HepG2 (cell line): ENCODE data around the gene SHANK2. TPM values are rescaled to one million over a fixed set of nuclear protein-coding genes. Genes with fewer than 3 reads are reported as not detected.

ENCODE experiments used
- ATAC-seq: fragments of 200-7000 bp; cut with Tn5 transposase; 3 replicates; pipeline ENCODE4 v1.9.1; 2020; ENCODE audit warnings: mild to moderate bottlenecking, moderate library complexity
- BruUV-seq: library from RNA; stranded (reverse); fragments of 400-500 nt; replicated peaks from 2 replicates; lab custom pipeline; 2021; lab: Mats Ljungman, UMichigan
- CTCF ChIA-PET: fragments of 300-600 bp; formaldehyde crosslinking; extraction: SDS; loops from one replicate; lab custom pipeline; 2021; ENCODE audit warnings: low total read pairs, inconsistent platforms, low intra/inter-chr PET ratio; lab: Yijun Ruan, JAX
- POLR2A ChIA-PET: fragments of 350-600 bp; sonication (Branson Sonifier 250); formaldehyde crosslinking; loops from one replicate; lab custom pipeline; 2020; ENCODE audit warnings: antibody characterized with exemption, inconsistent platforms; lab: Yijun Ruan, JAX
- DNase-seq: peaks from one replicate; pipeline ENCODE4 v3.0.0-alpha.2; 2015; ENCODE audit warnings: low spot score
- FAIRE-seq: peaks from 3 replicates; lab custom pipeline; 2011; peaks lifted over from hg19 to GRCh38; lab: Jason Lieb, UNC
- H2AFZ ChIP-seq: one replicate; pipeline ENCODE4 v1.6.1; 2011; ENCODE audit warnings: low read length, inconsistent platforms
- H3K27ac ChIP-seq: fragments of 300-600 bp; 3 replicates; pipeline ENCODE4 v1.8.0; 2011; ENCODE audit warnings: mixed run types, mild to moderate bottlenecking, mixed read lengths, low read length, inconsistent platforms; ENCODE audit not compliant: insufficient read depth; ENCODE audit errors: extremely low read length
- H3K27me3 ChIP-seq, 2 experiments: fragments of 200-600 bp in 1 of 2; 2 replicates in 1 of 2; 3 replicates in 1 of 2; pipeline versions ENCODE4 v1.6.0 to v1.8.0; 2011; ENCODE audit warnings: low read length in 2 of 2, mild to moderate bottlenecking in 2 of 2, moderate library complexity in 2 of 2, inconsistent platforms in 1 of 2; ENCODE audit not compliant: insufficient read depth in 2 of 2, control insufficient read depth in 1 of 2
- H3K36me3 ChIP-seq, 2 experiments: fragments of 200-600 bp in 1 of 2; replicated peaks in 1 of 2; 2 replicates in 1 of 2; 3 replicates in 1 of 2; pipeline versions ENCODE4 v1.5.1 to v1.8.0; 2011; ENCODE audit warnings: low read length in 2 of 2, inconsistent platforms in 1 of 2; ENCODE audit not compliant: insufficient read depth in 2 of 2, control insufficient read depth in 1 of 2
- H3K4me1 ChIP-seq: 2 replicates; pipeline ENCODE4 v1.5.1; 2012; ENCODE audit warnings: low read length, inconsistent platforms; ENCODE audit not compliant: insufficient read depth
- H3K4me2 ChIP-seq: 2 replicates; pipeline ENCODE4 v1.6.0; 2011; ENCODE audit warnings: low read depth, low read length, inconsistent platforms
- H3K4me3 ChIP-seq, 3 experiments: fragments of 200-600 bp in 1 of 3; sonication (generic), shearing (Covaris generic) in 1 of 3; replicated peaks in 1 of 3; 2 replicates each; pipeline ENCODE4 v1.5.1; 2011 to 2016; ENCODE audit warnings: low read length in 3 of 3, inconsistent platforms in 2 of 3, low read depth in 2 of 3, mild to moderate bottlenecking in 2 of 3, control low read depth in 1 of 3, mixed read lengths in 1 of 3; ENCODE audit not compliant: insufficient read depth in 1 of 3
- H3K79me2 ChIP-seq: one replicate; pipeline ENCODE4 v1.6.1; 2011; ENCODE audit warnings: low read length, inconsistent platforms; ENCODE audit not compliant: insufficient read depth
- H3K9ac ChIP-seq: 2 replicates; pipeline ENCODE4 v1.6.0; 2011; ENCODE audit warnings: mild to moderate bottlenecking, low read depth, low read length, inconsistent platforms; ENCODE audit not compliant: insufficient read depth
- H3K9me3 ChIP-seq: 2 replicates; pipeline ENCODE4 v1.5.1; 2012; ENCODE audit warnings: mild to moderate bottlenecking, low read length
- H4K20me1 ChIP-seq: 2 replicates; pipeline ENCODE4 v1.6.0; 2011; ENCODE audit warnings: inconsistent platforms, mild to moderate bottlenecking, low read length, moderate library complexity; ENCODE audit not compliant: insufficient read depth
- ADNP ChIP-seq: sonication (generic); formaldehyde crosslinking; IDR thresholded peaks from 2 replicates; pipeline ENCODE4 v1.4.0; 2020; ENCODE audit warnings: missing genetic modification reagents
- BCL6 ChIP-seq: IDR thresholded peaks from 2 replicates; pipeline ENCODE4 v1.6.1; 2016; ENCODE audit warnings: missing genetic modification reagents, missing compliant biosample characterization
- GATAD2A ChIP-seq: IDR thresholded peaks from 2 replicates; pipeline ENCODE4 v1.6.1; 2016
- HNF4A ChIP-seq: sonication (generic); formaldehyde crosslinking; IDR thresholded peaks from 2 replicates; pipeline ENCODE4 v1.4.0; 2020; ENCODE audit warnings: missing genetic modification reagents
- MED1 ChIP-seq: sonication (generic); formaldehyde crosslinking; IDR thresholded peaks from 2 replicates; pipeline ENCODE4 v1.4.0; 2020; ENCODE audit warnings: missing genetic modification reagents
- PRPF4 ChIP-seq: fragments of 200-400 bp; formaldehyde crosslinking; IDR thresholded peaks from 2 replicates; pipeline ENCODE4 v1.6.1; 2016; ENCODE audit warnings: low read length, low read depth; ENCODE audit not compliant: poor library complexity, severe bottlenecking
- RNF2 ChIP-seq: fragments of 450-650 bp; conservative IDR thresholded peaks from 2 replicates; pipeline ENCODE4 v1.6.1; 2016; ENCODE audit warnings: low read depth
- RXRB ChIP-seq: IDR thresholded peaks from 2 replicates; pipeline ENCODE4 v1.6.1; 2016; ENCODE audit warnings: borderline replicate concordance, missing genetic modification reagents, missing compliant biosample characterization
- SALL1 ChIP-seq: sonication (generic); formaldehyde crosslinking; IDR thresholded peaks from 2 replicates; pipeline ENCODE4 v1.8.0; 2022; ENCODE audit warnings: mild to moderate bottlenecking, missing genetic modification reagents
- SIX4 ChIP-seq: sonication (generic); formaldehyde crosslinking; IDR thresholded peaks from 2 replicates; pipeline ENCODE4 v1.4.0; 2020; ENCODE audit warnings: missing genetic modification reagents
- SOX13 ChIP-seq, 3 experiments: fragments of 450-650 bp in 1 of 3; sonication (generic) in 1 of 3; formaldehyde crosslinking in 1 of 3; IDR thresholded peaks in 2 of 3; conservative IDR thresholded peaks in 1 of 3; 2 replicates each; pipeline versions ENCODE4 v1.5.0 to v1.6.1; 2016 to 2020; ENCODE audit warnings: antibody characterized with exemption in 1 of 3, mild to moderate bottlenecking in 1 of 3, missing compliant biosample characterization in 1 of 3, missing genetic modification reagents in 1 of 3, moderate library complexity in 1 of 3
- SOX5 ChIP-seq: IDR thresholded peaks from 2 replicates; pipeline ENCODE4 v1.6.1; 2016; ENCODE audit warnings: borderline replicate concordance
- SOX6 ChIP-seq, 2 experiments: fragments of 450-650 bp in 1 of 2; sonication (generic) in 1 of 2; formaldehyde crosslinking in 1 of 2; IDR thresholded peaks; 2 replicates each; pipeline versions ENCODE4 v1.4.0 to v1.6.1; 2017 to 2020; ENCODE audit warnings: antibody characterized with exemption in 1 of 2, mild to moderate bottlenecking in 1 of 2, missing genetic modification reagents in 1 of 2
- ZNF160 ChIP-seq: sonication (generic); formaldehyde crosslinking; IDR thresholded peaks from 2 replicates; pipeline ENCODE4 v1.8.0; 2022; ENCODE audit warnings: mild to moderate bottlenecking, inconsistent platforms, missing genetic modification reagents
- ZNF264 ChIP-seq: sonication (generic); formaldehyde crosslinking; IDR thresholded peaks from 2 replicates; pipeline ENCODE4 v1.4.0; 2020; ENCODE audit warnings: missing genetic modification reagents
- WGBS: methylation state at CpG from one replicate; pipeline ENCODE4 v1.1.6; 2017; ENCODE audit warnings: low lambda C conversion rate; 5-methylcytosine and 5-hydroxymethylcytosine counted together
- in situ Hi-C: cut with HindIII; loops from 2 replicates; pipeline ENCODE4 v1.10.0; 2017; ENCODE audit warnings: low pct_unique_long_range_greater_than_20kb; ENCODE audit not compliant: extremely low pct_ligation_motif_present
- intact Hi-C: fragments of 100-400 bp; cut with micrococcal nuclease; formaldehyde crosslinking; loops from one replicate; pipeline ENCODE4 v1.10.0; 2022; ENCODE audit not compliant: unreplicated experiment
- polyA plus RNA-seq, 8 experiments: library from polyadenylated mRNA; depleted of rRNA in 3 of 8; stranded (reverse) in 7 of 8; unstranded in 1 of 8; fragments of >200 nt; fragmentation: Illumina TruSeq in 4 of 8; extraction: Trizol in 4 of 8; gene quantifications; 2 replicates each; pipeline versions ENCODE4 v1.2.1 to v1.2.3, GENCODE V29; 2011 to 2016; ENCODE audit warnings: low read depth in 4 of 8, missing spikeins in 1 of 8, mixed read lengths in 1 of 8; ENCODE audit not compliant: insufficient read depth in 1 of 8
- total RNA-seq, 5 experiments: library from RNA; depleted of rRNA; stranded (reverse); fragments of >200 nt; fragmentation: Illumina TruSeq; extraction: Trizol; gene quantifications; 2 replicates each; pipeline ENCODE4 v1.2.3, GENCODE V29; 2016; ENCODE audit warnings: low read depth in 1 of 5
- TF ChIP-seq, protein P1 (sequence below): IDR thresholded peaks from 2 replicates; pipeline ENCODE4 v1.6.1; 2012; ENCODE audit warnings: inconsistent platforms
- TF ChIP-seq, protein P2 (sequence below): sonication (generic); formaldehyde crosslinking; IDR thresholded peaks from 2 replicates; pipeline ENCODE4 v1.5.1; 2020; ENCODE audit warnings: mild to moderate bottlenecking, missing genetic modification reagents, moderate library complexity
- TF ChIP-seq, protein P3 (sequence below): sonication (generic); formaldehyde crosslinking; IDR thresholded peaks from 2 replicates; pipeline ENCODE4 v1.5.1; 2020; ENCODE audit warnings: missing genetic modification reagents, mild to moderate bottlenecking, borderline replicate concordance

Gene SHANK2
- total and polyA plus RNA-seq, 2 of the 13 experiments (the other 11 are each of a cell fraction or from before 2014, with no cell fraction given), result 10.2 to 13.0 TPM

DNA sequence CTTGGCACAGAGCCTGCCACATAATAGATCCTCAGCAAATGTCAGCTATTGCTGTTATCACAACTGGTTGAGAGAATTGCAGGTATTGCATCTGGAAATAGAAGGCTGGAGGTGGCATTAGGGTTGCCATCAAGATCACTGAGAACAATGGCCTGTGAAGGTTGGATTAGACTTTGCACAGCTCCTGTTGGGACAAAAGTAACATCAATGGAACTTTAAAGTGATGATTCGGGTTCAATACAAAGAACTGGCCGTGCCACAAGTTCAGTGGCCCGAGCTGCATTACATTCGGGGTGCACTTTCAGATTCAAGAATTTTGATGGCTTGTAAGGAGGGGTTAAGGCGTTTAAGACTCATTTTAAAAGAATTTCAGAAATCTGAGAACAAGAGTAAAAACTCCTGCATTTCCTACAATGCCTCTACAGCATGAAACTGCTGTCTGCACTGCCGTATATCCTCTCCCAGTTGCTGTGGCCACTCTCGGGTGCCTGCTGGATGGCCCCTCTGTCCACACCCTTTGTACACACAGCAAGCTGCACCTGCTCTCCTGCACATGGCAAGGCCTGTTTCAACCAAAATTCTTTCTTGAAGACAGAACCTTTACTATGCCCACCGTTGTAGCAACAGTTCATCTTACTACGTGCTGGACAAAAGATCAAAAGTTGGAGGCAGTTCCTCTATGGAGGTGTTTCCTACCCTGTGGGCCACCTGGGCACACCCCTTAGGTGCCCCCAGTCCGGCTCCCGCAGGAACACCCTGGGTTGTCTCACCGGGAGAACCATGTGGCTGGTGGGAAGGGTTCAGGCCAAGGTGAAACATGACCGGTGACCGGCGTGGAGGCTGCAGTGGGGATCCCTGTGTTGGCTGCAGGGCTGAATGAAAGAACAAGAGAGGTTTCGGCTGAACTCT, 17.5 kb upstream of the SHANK2 start:
- Histone ChIP-seq H2AFZ (no peak overlapping the region), H4K20me1 (no peaks in the 10 kb centered on the region), H3K4me1 (peaks cover 94% of the 10 kb centered on the region), H3K4me3 (peak overlapping the region in 2 of 3 experiments; percentile 0 to 18; a peak in 1 of 6 replicates), H3K4me2 (peak overlapping the region; percentile 72), H3K36me3 (no peaks in the 10 kb centered on the region), H3K9ac (no peak overlapping the region), H3K9me3 (peaks cover 14% of the 10 kb centered on the region; the same call in 1 of the 2 replicates), H3K27ac (no peak overlapping the region), H3K27me3 (peaks cover 0 to 6% of the 10 kb centered on the region in 2 experiments; a peak in 1 of 5 replicates), H3K79me2 (no peaks in the 10 kb centered on the region)
- no TSS peak for BruUV-seq
- ATAC-seq, result no peak; the same call in 2 of the 3 replicates
- ChIA-PET CTCF (no interaction called here), POLR2A (interaction anchor here (5.9 kb wide), 1 partner anchor 17 kb away, joined by 48 read pairs; the partner anchor contains the start of gene SHANK2)
- intact Hi-C loops (loop anchor here (1.0 kb wide), 1 partner anchor 12 kb away; no protein-coding TSS in a partner anchor), in situ Hi-C loops (no loop called here)
- WGBS, result 26% methylated on average over 16 of the region's 16 CpGs
- no peak for DNase-seq
- no peak for FAIRE-seq
- TF ChIP-seq ZNF160, result no peak
- TF ChIP-seq BCL6 (CRISPR knock-in tag), result 0 out of 2 replicates have a peak, but pooled peaks have one; percentile 18
- TF ChIP-seq, protein P1, sequence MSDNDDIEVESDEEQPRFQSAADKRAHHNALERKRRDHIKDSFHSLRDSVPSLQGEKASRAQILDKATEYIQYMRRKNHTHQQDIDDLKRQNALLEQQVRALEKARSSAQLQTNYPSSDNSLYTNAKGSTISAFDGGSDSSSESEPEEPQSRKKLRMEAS, result 0 out of 2 replicates have a peak, but pooled peaks have one; percentile 44
- peak; percentile 70 for TF ChIP-seq SOX5
- TF ChIP-seq, protein P2, sequence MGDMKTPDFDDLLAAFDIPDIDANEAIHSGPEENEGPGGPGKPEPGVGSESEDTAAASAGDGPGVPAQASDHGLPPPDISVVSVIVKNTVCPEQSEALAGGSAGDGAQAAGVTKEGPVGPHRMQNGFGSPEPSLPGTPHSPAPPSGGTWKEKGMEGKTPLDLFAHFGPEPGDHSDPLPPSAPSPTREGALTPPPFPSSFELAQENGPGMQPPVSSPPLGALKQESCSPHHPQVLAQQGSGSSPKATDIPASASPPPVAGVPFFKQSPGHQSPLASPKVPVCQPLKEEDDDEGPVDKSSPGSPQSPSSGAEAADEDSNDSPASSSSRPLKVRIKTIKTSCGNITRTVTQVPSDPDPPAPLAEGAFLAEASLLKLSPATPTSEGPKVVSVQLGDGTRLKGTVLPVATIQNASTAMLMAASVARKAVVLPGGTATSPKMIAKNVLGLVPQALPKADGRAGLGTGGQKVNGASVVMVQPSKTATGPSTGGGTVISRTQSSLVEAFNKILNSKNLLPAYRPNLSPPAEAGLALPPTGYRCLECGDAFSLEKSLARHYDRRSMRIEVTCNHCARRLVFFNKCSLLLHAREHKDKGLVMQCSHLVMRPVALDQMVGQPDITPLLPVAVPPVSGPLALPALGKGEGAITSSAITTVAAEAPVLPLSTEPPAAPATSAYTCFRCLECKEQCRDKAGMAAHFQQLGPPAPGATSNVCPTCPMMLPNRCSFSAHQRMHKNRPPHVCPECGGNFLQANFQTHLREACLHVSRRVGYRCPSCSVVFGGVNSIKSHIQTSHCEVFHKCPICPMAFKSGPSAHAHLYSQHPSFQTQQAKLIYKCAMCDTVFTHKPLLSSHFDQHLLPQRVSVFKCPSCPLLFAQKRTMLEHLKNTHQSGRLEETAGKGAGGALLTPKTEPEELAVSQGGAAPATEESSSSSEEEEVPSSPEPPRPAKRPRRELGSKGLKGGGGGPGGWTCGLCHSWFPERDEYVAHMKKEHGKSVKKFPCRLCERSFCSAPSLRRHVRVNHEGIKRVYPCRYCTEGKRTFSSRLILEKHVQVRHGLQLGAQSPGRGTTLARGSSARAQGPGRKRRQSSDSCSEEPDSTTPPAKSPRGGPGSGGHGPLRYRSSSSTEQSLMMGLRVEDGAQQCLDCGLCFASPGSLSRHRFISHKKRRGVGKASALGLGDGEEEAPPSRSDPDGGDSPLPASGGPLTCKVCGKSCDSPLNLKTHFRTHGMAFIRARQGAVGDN (CRISPR knock-in tag), result peak; percentile 69
- no peak for TF ChIP-seq ADNP (CRISPR knock-in tag)
- TF ChIP-seq GATAD2A (CRISPR knock-in tag), result peak; percentile 10; the same call in 1 of the 2 replicates
- TF ChIP-seq, protein P3, sequence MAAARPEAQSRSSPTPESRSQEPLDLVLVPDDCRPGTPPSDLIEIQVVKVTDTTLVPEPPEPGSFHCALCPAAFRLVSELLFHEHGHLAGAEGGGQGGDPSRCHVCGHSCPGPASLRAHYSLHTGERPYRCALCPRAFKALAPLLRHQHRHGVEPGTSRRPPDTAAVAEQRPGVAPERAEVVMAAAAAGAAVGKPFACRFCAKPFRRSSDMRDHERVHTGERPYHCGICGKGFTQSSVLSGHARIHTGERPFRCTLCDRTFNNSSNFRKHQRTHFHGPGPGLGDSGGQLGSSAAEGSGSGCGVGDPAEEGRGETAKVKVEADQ (CRISPR knock-in tag), result no peak
- no peak for TF ChIP-seq SOX6 (IDR thresholded peaks at IDR 0.05)
- TF ChIP-seq SOX6 (CRISPR knock-in tag; IDR thresholded peaks at IDR 0.05), result peak; percentile 27
- no peak for TF ChIP-seq PRPF4
- TF ChIP-seq RXRB, result peak; percentile 24; the same call in 1 of the 2 replicates
- no peak for TF ChIP-seq RNF2
- TF ChIP-seq SOX13 (IDR thresholded peaks at IDR 0.05), result 0 out of 2 replicates have a peak, but pooled peaks have one; percentile 47
- peak in 1 of 2 experiments; percentile 69; a peak in 2 of 4 replicates for TF ChIP-seq SOX13 (CRISPR knock-in tag; conservative IDR thresholded peaks at IDR 0.05 in 1 of 2, IDR thresholded peaks at IDR 0.05 in 1 of 2)
- peak; percentile 45; the same call in 1 of the 2 replicates for TF ChIP-seq SALL1 (CRISPR knock-in tag)
- TF ChIP-seq ZNF264 (CRISPR knock-in tag), result no peak
- no peak for TF ChIP-seq SIX4 (CRISPR knock-in tag)
- TF ChIP-seq MED1 (CRISPR knock-in tag), result 0 out of 2 replicates have a peak, but pooled peaks have one; percentile 5
- 0 out of 2 replicates have a peak, but pooled peaks have one; percentile 31 for TF ChIP-seq HNF4A (CRISPR knock-in tag)
